ENCODE results near the gene C14orf180. TPM values are rescaled to one million over a fixed set of nuclear protein-coding genes. Genes with fewer than 3 reads are reported as not detected.

Gene C14orf180
- total RNA-seq, 2 donors from 2014 or later: 0.32 TPM; not detected in 1

DNA sequence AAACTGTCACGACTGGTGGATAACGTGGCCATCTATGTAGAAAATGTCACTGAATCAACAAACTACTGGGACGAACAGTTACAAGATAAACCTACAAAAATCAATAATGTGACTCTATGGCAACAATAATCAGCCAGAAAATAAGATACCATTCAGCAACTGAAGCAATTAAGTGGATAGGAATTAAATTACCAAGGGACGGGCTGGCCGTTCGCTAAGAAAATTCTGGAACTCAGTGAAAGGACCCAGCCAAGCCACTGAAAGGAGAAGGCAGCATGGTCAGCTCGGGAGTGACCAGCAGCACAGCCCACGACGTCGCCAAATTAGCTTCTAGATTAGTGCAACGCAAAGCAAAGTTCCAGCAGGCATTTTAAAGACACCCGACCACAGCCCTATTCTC, 58.6 kb downstream of the C14orf180 start:
- Histone ChIP-seq H3K27me3 (replicated peaks; ENCODE audit: insufficient read depth) (no peaks in the 10 kb centered on the region), H3K9me3 (no peaks in the 10 kb centered on the region), H3K4me3 (no peak overlapping the region), H3K4me1 (replicated peaks) (no peaks in the 10 kb centered on the region), H3K36me3 (no peaks in the 10 kb centered on the region), H3K27ac (no peak overlapping the region)
- intact Hi-C loops (cut with DNase I): loop anchor here (5.0 kb wide), 1 partner anchor 501 kb away; the partner anchor contains the start of gene KIF26A
- 27% methylated on average over 12 of the region's 12 CpGs for WGBS
- no peak for DNase-seq (ENCODE audit: low spot score)
- TF ChIP-seq, protein P1, sequence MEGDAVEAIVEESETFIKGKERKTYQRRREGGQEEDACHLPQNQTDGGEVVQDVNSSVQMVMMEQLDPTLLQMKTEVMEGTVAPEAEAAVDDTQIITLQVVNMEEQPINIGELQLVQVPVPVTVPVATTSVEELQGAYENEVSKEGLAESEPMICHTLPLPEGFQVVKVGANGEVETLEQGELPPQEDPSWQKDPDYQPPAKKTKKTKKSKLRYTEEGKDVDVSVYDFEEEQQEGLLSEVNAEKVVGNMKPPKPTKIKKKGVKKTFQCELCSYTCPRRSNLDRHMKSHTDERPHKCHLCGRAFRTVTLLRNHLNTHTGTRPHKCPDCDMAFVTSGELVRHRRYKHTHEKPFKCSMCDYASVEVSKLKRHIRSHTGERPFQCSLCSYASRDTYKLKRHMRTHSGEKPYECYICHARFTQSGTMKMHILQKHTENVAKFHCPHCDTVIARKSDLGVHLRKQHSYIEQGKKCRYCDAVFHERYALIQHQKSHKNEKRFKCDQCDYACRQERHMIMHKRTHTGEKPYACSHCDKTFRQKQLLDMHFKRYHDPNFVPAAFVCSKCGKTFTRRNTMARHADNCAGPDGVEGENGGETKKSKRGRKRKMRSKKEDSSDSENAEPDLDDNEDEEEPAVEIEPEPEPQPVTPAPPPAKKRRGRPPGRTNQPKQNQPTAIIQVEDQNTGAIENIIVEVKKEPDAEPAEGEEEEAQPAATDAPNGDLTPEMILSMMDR (IDR thresholded peaks at IDR 0.05): no peak
- no peak for TF ChIP-seq POLR2AphosphoS5 (IDR thresholded peaks at IDR 0.05)
- TF ChIP-seq POLR2A (IDR thresholded peaks at IDR 0.05): no peak

DNA sequence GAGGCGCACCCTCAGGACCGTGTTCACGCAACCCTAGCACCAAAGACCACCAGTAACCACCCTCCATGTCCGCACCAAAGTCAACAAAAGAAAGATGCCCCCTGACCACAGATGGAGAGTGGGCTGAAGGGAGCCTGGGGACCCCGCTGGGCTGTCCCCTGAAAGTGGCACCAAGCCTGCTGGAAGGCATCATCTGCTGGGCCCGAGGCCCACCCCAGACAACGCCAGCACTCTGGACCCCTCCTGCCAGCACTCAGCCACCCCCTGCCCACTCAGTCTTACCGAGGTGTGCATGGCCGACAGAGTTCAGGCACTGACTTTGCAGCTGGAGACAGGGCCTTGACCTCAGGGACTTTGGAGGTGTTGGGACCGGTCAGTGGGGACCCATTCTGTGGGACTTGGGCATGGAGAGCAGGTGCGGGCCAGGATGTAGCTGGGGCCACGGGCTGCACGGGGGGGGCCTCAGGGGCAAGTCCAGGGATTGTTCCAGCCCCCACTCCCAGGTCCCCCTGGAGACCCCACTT, 59.4 kb downstream of the C14orf180 start:
- H3K4me3 ChIP-seq: no peak overlapping the region
- TF ChIP-seq POLR2A (IDR thresholded peaks at IDR 0.05): no peak
- no peak for TF ChIP-seq POLR2AphosphoS5 (IDR thresholded peaks at IDR 0.05)
- TF ChIP-seq, protein P1 (IDR thresholded peaks at IDR 0.05): no peak
- no peaks in the 10 kb centered on the region for H3K9me3 ChIP-seq
- H3K27ac ChIP-seq: no peak overlapping the region
- intact Hi-C loops (cut with DNase I): loop anchor here (5.0 kb wide), 1 partner anchor 502 kb away; the partner anchor contains the start of gene KIF26A
- no peaks in the 10 kb centered on the region for H3K36me3 ChIP-seq
- no peak for DNase-seq (ENCODE audit: low spot score)
- no peaks in the 10 kb centered on the region for H3K27me3 ChIP-seq (replicated peaks; ENCODE audit: insufficient read depth)
- no peaks in the 10 kb centered on the region for H3K4me1 ChIP-seq (replicated peaks)
- WGBS: 73% methylated on average over 13 of the region's 13 CpGs

DNA sequence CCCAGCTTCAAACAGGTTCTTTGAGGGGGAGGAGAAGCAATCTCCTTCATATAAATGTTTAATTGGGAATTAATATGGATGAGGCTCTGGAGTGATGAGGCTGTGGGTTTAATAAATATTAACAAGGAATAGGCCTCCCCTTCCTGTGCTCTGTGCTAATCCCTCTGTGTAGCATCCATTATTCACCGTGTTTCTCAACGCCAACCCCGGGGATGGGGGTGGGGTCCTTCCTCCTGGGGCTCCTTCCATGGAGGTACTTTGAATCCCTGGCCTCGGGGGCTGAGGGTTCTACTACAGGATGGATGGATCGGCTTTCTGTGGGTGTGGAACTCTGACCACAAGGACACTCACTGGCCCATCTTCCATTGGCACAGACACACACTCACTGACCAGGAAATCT, 59.9 kb downstream of the C14orf180 start:
- no peak overlapping the region for H3K27ac ChIP-seq
- H3K4me3 ChIP-seq: no peak overlapping the region
- no peaks in the 10 kb centered on the region for H3K9me3 ChIP-seq
- TF ChIP-seq POLR2A (IDR thresholded peaks at IDR 0.05) (no peak), POLR2AphosphoS5 (IDR thresholded peaks at IDR 0.05) (no peak)
- TF ChIP-seq, protein P1 (IDR thresholded peaks at IDR 0.05): no peak
- intact Hi-C loops (cut with DNase I): loop anchor here (5.0 kb wide), 1 partner anchor 502 kb away; the partner anchor contains the start of gene KIF26A
- WGBS: 58% methylated on average over 5 of the region's 5 CpGs
- H3K36me3 ChIP-seq: no peaks in the 10 kb centered on the region
- H3K27me3 ChIP-seq (replicated peaks; ENCODE audit: insufficient read depth): no peaks in the 10 kb centered on the region
- no peak for DNase-seq (ENCODE audit: low spot score)
- no peaks in the 10 kb centered on the region for H3K4me1 ChIP-seq (replicated peaks)

Other genes with a start within 250 kb of the C14orf180 start
- 1 to 10 TPM; 1.4 to 6.0 TPM for gene TMEM179, start 25.0 kb downstream of the C14orf180 start, total RNA-seq
- gene INF2, start 109.9 kb downstream of the C14orf180 start, total RNA-seq: 100 to 1,000 TPM in 1 of 2 donors, 10 to 100 TPM in 1; 50.1 to 210 TPM
- 10 to 100 TPM; 18.3 to 44.4 TPM for gene ADSS1, start 144.5 kb downstream of the C14orf180 start, total RNA-seq
- 100 to 1,000 TPM; 249 to 514 TPM for gene SIVA1, start 173.4 kb downstream of the C14orf180 start, total RNA-seq
- gene AKT1, start 216.0 kb downstream of the C14orf180 start, total RNA-seq: 100 to 1,000 TPM; 154 to 200 TPM
- 10 to 100 TPM; 28.4 to 40.9 TPM for gene ZBTB42, start 221.3 kb downstream of the C14orf180 start, total RNA-seq

All from prostate gland (tissue), 2 donors.